Stimulated activated CD4-positive, alpha-beta T cell treated with anti-CD3 and anti-CD28 coated beads, TNF-alpha, amount 100 ng/mL, for 24 hours (primary cell): ENCODE measurements around the gene SORCS2.

Experiments used
- DNase-seq, 3 experiments: peaks; one replicate each; pipeline ENCODE4 v3.0.0-alpha.2; 2020; ENCODE audit warnings: low read depth in 3 of 3

The SORCS2 gene

GRCh38 chr4:7614350-7614949 is 422.1 kb downstream of the SORCS2 start:
- no peak for DNase-seq

- DNase-seq: no peak
Observed at GRCh38 chr4:7616193-7616592, 423.9 kb downstream of the SORCS2 start.

GRCh38 chr4:7618361-7618760 is 426.0 kb downstream of the SORCS2 start:
- DNase-seq: no peak

- no peak for DNase-seq
Observed at GRCh38 chr4:7620086-7620813, 427.9 kb downstream of the SORCS2 start.

GRCh38 chr4:7620814-7621176 is 428.5 kb downstream of the SORCS2 start:
- no peak for DNase-seq

GRCh38 chr4:7621252-7622035 is 429.1 kb downstream of the SORCS2 start:
- no peak for DNase-seq

GRCh38 chr4:7622371-7622770 is 430.0 kb downstream of the SORCS2 start:
- DNase-seq: no peak

GRCh38 chr4:7623468-7623867 is 431.1 kb downstream of the SORCS2 start:
- no peak for DNase-seq

- DNase-seq: no peak
Observed at GRCh38 chr4:7624396-7624980, 432.1 kb downstream of the SORCS2 start.

- no peak for DNase-seq
Observed at GRCh38 chr4:7625071-7625470, 432.7 kb downstream of the SORCS2 start.

GRCh38 chr4:7626531-7626930 is 434.2 kb downstream of the SORCS2 start:
- DNase-seq: no peak

GRCh38 chr4:7627251-7628250 is 435.2 kb downstream of the SORCS2 start:
- DNase-seq: no peak

GRCh38 chr4:7628432-7628831 is 436.1 kb downstream of the SORCS2 start:
- DNase-seq: no peak

- DNase-seq: no peak
Observed at GRCh38 chr4:7629501-7630254, 437.3 kb downstream of the SORCS2 start.

- DNase-seq: no peak
Observed at GRCh38 chr4:7630568-7631287, 438.4 kb downstream of the SORCS2 start.

- no peak for DNase-seq
Observed at GRCh38 chr4:7631288-7632014, 439.1 kb downstream of the SORCS2 start.

- no peak for DNase-seq
Observed at GRCh38 chr4:7632341-7632740, 440.0 kb downstream of the SORCS2 start.

- DNase-seq: no peak
Observed at GRCh38 chr4:7632971-7633370, 440.6 kb downstream of the SORCS2 start.

GRCh38 chr4:7634661-7635251 is 442.4 kb downstream of the SORCS2 start:
- DNase-seq: no peak
